Muscle of leg (tissue), 11 donors: ENCODE results near the gene TCF23. TPM values are rescaled to one million over a fixed set of nuclear protein-coding genes. Genes with fewer than 3 reads are reported as not detected.
"Not testable (repeated sequence)": the region's sequence is repeated elsewhere in the genome, so short reads cannot be mapped to it uniquely, and the experiment has no call there.

ENCODE experiments used
- DNase-seq: peaks from one replicate; pipeline ENCODE4 v3.0.0; 2013
- H3K27ac ChIP-seq: one replicate; pipeline ENCODE4 v1.5.1; 2013; ENCODE audit warnings: mild to moderate bottlenecking, low read length, control low read depth
- H3K27me3 ChIP-seq: one replicate; pipeline ENCODE4 v1.6.1; 2013; ENCODE audit warnings: low read length; ENCODE audit not compliant: control insufficient read depth, insufficient read depth
- H3K36me3 ChIP-seq: one replicate; pipeline ENCODE4 v1.6.1; 2013; ENCODE audit warnings: low read length; ENCODE audit not compliant: control insufficient read depth, insufficient read depth
- H3K4me1 ChIP-seq: one replicate; pipeline ENCODE4 v1.6.1; 2013; ENCODE audit warnings: low read length; ENCODE audit not compliant: control insufficient read depth, insufficient read depth
- H3K4me3 ChIP-seq: one replicate; pipeline ENCODE4 v1.5.1; 2013; ENCODE audit warnings: low read length, control low read depth
- H3K9me3 ChIP-seq: replicated peaks from 2 replicates; pipeline ENCODE4 v1.6.1; 2013; ENCODE audit warnings: low read depth, low read length; ENCODE audit not compliant: control insufficient read depth
- WGBS: methylation state at CpG from one replicate; pipeline ENCODE4 v1.1.5; 2013; ENCODE audit warnings: missing lambda C conversion rate; ENCODE audit not compliant: insufficient coverage; 5-methylcytosine and 5-hydroxymethylcytosine counted together
- polyA plus RNA-seq, 8 donors: library from polyadenylated mRNA; unstranded; fragments of 120-200 nt; gene quantifications; one replicate each; pipeline versions ENCODE4 v1.2.1 to v1.2.3, GENCODE V29; 2013; ENCODE audit warnings: inconsistent platforms in 1 of 8, low replicate concordance in 1 of 8; ENCODE audit not compliant: insufficient read length in 8 of 8, insufficient read depth in 1 of 8
- total RNA-seq: library from RNA; stranded (reverse); fragments of 120-200 nt; gene quantifications from one replicate; pipeline ENCODE4 v1.2.4, GENCODE V29; 2013

The TCF23 gene
- total and polyA plus RNA-seq, 9 donors: 0.09 to 0.39 (median 0.31) TPM

DNA sequence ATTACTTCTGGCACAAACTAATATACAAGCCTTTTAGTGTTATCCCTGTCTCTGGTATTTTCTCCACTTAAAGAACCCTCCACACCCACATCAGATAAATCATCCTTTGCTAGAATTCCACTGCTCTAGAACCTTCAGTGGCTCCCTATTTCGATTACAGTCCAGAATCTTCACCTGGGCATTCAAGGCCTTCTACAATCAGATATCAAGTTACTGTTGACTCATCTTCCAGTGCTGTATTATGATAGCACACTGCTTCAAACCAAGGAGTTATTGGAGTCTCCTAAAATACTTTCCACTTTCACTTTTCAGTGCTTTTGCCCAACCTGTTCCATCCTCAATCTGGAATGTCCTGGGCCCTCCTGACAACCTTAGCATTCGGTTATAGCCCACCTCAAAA is 33.3 kb upstream of the TCF23 start:
- WGBS: 63% methylated on average over 2 of the region's 2 CpGs
- peaks cover 8% of the 10 kb centered on the region for H3K4me1 ChIP-seq

DNA sequence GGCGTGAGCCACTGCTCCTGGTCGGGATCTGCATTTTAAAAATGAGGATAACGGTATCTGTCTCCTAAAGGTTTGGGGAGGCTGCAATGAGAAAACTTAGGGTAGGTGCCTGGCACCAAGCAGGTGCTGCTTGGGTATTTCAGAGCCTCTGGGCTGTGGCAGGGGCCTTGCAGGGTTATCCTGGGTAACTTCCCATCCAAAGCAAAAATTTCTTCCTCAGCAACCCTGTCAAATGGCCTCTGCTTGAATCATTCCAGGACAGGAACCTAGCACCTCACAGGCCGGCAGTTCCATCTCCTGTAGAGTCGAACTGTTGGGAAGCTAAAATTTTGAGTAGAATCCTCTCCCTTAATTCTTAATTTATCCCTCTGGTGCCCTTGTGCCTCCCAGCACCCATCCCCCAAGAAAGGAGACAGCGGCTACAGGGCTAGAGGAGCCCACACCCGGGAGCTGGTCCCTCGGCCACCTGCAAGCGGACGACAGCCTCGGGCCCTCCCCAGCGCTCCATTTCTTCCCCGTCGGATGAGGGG is 30.7 kb upstream of the TCF23 start:
- peaks cover 47% of the 10 kb centered on the region for H3K27me3 ChIP-seq
- H3K4me3 ChIP-seq: peak overlapping the region; percentile 28
- DNase-seq: no peak
- peaks cover 10% of the 10 kb centered on the region for H3K4me1 ChIP-seq
- 11% methylated on average over 11 of the region's 14 CpGs for whole genome bisulfite sequencing
- H3K36me3 ChIP-seq: no peaks in the 10 kb centered on the region
- H3K9me3 ChIP-seq: no peaks in the 10 kb centered on the region
- H3K27ac ChIP-seq: no peak overlapping the region

More for the DNA sequence above, 33.3 kb upstream of the TCF23 start:
- Histone ChIP-seq H3K27me3 (peaks cover 32% of the 10 kb centered on the region), H3K27ac (no peak overlapping the region), H3K9me3 (no peaks in the 10 kb centered on the region), H3K36me3 (no peaks in the 10 kb centered on the region), H3K4me3 (no peak overlapping the region)
- no peak for DNase-seq

DNA sequence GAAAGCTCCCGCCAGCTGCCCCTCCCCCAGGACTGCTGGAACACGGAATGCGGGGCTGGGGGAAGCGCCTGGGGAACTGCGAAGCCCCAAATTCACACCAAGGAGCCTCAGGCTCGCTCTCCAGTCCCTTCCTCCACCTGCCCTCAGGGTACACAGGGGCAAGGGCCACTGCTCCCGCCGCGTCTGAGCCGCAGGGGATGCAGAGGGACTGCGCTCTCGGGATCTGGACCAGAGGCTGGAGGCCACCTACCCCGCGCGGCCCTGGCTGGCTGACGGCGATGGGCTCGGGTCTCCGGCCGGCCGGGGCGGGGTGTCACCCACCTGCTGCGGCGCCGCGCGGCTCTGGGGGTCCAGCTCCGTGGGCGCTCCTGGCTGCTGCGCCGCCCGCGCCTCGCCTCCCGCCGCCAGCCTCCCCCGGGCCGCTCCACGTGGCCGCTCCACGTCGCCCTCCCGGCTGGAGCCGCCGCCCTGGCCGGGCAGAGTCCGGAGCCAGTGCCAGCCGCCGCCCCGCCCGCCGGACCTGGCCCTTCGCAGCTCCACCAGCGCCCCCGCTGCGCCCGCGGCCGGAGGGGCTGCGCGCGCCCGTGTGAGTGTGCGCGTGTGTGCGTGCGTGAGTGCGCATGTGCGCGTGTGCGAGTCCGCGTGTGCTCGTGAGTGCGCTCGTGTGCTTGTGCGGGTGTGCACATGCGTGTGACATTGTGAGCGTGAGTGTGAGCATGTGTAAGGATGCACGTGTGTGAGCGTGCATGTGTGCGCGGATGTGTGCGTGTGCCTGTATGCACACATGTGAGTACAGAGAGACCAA is 30.1 kb upstream of the TCF23 start, which contains the start of gene CGREF1:
CGREF1 (minus strand) TSS at position 604 of the 805 bp plus-strand sequence. CDS start 14,762 bp downstream, outside the sequence.
- H3K36me3 ChIP-seq: no peaks in the 10 kb centered on the region
- no peaks in the 10 kb centered on the region for H3K9me3 ChIP-seq
- H3K27me3 ChIP-seq: peaks cover 48% of the 10 kb centered on the region
- peaks cover 14% of the 10 kb centered on the region for H3K4me1 ChIP-seq
- H3K27ac ChIP-seq: no peak within 1 kb of the TSS
- H3K4me3 ChIP-seq: peak within 1 kb of the TSS; percentile 28
- DNase-seq: no peak
- 3% methylated on average over 79 of the region's 84 CpGs for WGBS

DNA sequence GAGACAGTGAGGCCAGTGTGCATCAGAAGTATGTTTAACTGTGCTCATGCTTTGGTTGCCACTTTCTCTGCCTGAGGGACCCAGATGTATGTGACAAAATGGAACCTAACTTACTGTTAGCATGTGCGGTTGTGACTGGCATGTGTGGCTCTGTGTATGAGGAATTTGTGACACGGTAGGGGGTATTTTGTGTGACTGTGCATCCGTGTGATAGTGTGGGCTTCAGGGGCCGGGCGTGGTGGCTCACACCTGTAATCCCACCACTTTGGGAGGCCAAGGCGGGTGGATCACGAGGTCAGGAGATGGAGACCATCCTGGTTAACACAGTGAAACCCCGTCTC is 29.5 kb upstream of the TCF23 start:
- H3K27me3 ChIP-seq: peaks cover 51% of the 10 kb centered on the region
- not testable (repeated sequence) for H3K27ac ChIP-seq, H3K36me3 ChIP-seq, H3K9me3 ChIP-seq, DNase-seq
- peaks cover 16% of the 10 kb centered on the region for H3K4me1 ChIP-seq
- H3K4me3 ChIP-seq: peak overlapping the region; percentile 17
- WGBS: 69% methylated on average over 6 of the region's 8 CpGs

DNA sequence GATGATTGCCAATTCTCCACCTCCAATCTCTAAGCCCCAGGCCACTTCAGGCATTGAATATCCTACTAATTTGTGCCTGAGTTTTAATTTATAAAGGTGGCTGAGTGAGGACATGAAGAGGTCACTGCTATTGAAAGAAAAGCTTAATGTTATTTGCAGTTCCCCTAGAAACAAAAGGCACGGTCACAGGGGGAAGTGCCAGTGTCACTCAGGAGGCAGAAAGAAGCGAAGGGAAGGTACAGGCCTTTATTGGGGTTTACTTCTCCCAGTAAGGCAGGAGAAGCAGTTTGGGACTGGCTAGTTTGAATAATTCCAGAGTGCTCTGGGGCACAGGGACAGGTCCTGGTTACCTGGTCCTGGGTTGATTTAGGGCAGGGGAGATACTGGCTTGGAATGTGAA is 26.9 kb upstream of the TCF23 start:
- H3K27ac ChIP-seq: no peak overlapping the region
- H3K9me3 ChIP-seq: no peaks in the 10 kb centered on the region
- WGBS: 32% methylated on average over 2 of the region's 2 CpGs
- H3K4me3 ChIP-seq: no peak overlapping the region
- H3K4me1 ChIP-seq: peaks cover 16% of the 10 kb centered on the region
- no peaks in the 10 kb centered on the region for H3K36me3 ChIP-seq
- H3K27me3 ChIP-seq: peaks cover 46% of the 10 kb centered on the region
- DNase-seq: no peak

DNA sequence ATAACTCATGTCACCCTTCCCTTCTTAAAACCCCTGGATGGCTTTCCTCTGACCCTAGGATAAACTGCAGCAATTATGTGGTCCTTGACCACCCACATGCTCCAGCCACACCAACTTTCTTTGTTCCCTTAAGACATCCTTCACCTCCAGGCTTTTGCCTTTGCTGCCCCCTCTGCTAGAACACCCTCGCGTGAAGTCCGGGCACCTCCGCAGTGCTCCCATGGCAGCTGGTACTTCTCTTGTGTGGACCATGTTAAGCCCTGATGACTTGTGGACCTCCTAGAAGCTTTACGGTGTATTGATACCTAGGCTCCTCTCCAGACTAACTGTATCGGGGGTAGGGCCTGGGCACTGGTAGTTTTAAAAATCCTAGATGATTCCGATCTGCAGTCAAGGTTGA is 26.0 kb upstream of the TCF23 start:
- Histone ChIP-seq H3K4me3 (no peak overlapping the region), H3K9me3 (no peaks in the 10 kb centered on the region), H3K4me1 (peaks cover 16% of the 10 kb centered on the region), H3K36me3 (no peaks in the 10 kb centered on the region), H3K27ac (no peak overlapping the region), H3K27me3 (peaks cover 42% of the 10 kb centered on the region)
- WGBS: 81% methylated on average over 5 of the region's 7 CpGs
- no peak for DNase-seq

DNA sequence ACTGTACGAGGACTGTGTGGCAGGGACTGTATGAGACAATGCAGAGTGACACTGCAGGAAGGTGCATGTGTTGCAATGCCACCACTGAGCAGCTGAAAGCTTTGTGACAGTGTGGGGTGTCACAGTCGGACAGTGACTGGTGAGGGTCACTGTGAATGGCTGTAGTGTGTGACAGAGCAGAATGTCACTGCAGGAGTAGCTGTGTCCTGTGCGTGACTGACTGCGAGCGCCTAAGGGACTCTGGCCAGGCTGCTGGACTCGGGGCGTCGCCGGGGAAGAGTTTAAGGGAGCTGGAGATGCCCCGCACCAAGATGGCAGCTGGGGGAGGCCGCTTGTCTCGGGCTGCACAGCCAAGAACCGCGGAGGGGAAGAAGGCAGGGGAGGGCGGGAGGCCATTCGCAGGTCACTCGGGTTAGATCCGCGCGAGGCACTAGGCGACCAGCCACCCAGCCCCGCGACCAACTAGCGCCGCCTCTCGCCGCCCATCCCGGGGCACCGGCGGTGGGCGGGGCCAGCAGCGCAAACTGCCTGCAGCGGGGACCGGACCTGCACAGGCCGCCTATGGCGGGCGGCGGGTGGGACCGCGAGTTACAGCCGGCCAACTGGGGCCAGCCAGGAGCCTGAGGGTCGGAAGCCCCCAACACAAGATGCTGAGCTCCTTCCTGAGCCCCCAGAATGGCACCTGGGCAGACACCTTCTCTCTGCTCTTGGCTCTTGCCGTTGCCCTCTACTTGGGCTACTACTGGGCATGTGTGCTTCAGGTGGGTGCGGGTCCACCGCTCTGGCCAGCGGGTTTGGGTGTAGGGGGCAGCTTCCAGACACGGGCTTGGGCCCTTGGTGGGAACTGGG is 25.3 kb upstream of the TCF23 start, which contains the start of gene ABHD1:
ABHD1 (plus strand) TSS at position 514 of the 849 bp plus-strand sequence; CDS start at position 648, 134 bp downstream.
- Histone ChIP-seq H3K36me3 (no peaks in the 10 kb centered on the region), H3K4me1 (peaks cover 13% of the 10 kb centered on the region), H3K27me3 (peaks cover 35% of the 10 kb centered on the region), H3K9me3 (no peaks in the 10 kb centered on the region), H3K4me3 (peak within 1 kb of the TSS; percentile 53), H3K27ac (no peak within 1 kb of the TSS)
- no peak for DNase-seq
- 2% methylated on average over 41 of the region's 47 CpGs for WGBS

DNA sequence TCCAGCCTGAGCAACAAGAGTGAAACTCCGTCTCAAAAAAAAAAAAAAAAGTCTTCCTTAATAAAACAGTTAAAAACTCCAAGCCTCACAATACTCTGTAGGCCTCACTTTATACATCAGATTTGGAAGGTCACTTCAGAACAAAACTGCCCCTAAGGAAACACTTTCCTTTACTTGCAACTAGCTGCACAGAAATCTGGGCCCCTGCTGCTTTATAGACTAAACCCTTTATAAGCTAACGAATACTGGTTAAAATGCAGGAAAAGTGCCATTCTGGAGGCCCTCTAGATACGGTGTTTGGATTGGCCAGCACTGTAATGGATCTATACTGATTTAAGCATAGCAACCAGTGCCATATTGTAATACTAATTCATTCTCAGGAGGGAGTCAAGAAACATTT is 23.7 kb upstream of the TCF23 start:
- H3K36me3 ChIP-seq: peaks cover 9% of the 10 kb centered on the region
- H3K9me3 ChIP-seq: no peaks in the 10 kb centered on the region
- peaks cover 22% of the 10 kb centered on the region for H3K27me3 ChIP-seq
- WGBS: 83% methylated on average over 1 of the region's 3 CpGs
- H3K4me3 ChIP-seq: no peak overlapping the region
- H3K4me1 ChIP-seq: peaks cover 8% of the 10 kb centered on the region
- H3K27ac ChIP-seq: no peak overlapping the region
- DNase-seq: no peak

DNA sequence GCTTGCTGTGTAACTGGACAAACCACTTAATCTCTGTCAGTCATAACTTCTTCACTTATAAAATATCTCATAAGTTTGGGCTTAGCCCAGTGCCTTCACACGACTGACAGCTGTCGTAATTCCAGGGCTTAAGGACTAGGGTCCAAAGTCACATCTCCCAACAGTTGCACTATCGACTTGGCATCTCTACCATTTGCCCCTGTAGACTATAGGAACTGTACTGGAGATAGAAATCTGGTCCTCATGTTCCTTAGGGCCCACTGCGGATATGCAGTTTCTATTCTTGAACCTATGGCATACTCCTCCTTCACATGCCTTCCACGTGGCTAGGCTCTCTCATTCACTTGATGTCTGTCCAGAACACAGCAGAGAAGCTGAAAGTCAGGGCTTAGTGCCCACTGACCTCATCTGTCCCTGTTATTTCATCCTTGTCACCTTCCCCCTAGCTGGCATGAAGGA is 22.5 kb upstream of the TCF23 start:
- Histone ChIP-seq H3K27ac (no peak overlapping the region), H3K4me1 (peaks cover 8% of the 10 kb centered on the region), H3K9me3 (no peaks in the 10 kb centered on the region), H3K27me3 (peaks cover 13% of the 10 kb centered on the region), H3K4me3 (no peak overlapping the region), H3K36me3 (peaks cover 20% of the 10 kb centered on the region)
- no peak for DNase-seq
- 45% methylated on average over 2 of the region's 5 CpGs for WGBS
